NCI-H2171 (cell line): ENCODE data around the gene ADCY1.
"Not testable (repeated sequence)": the region's sequence is repeated elsewhere in the genome, so short reads cannot be mapped to it uniquely, and the experiment has no call there.

Experiments used
- DNase-seq: peaks from one replicate; lab custom pipeline; 2025; lab: John Stamatoyannopoulos, UW

ADCY1 gene

DNA sequence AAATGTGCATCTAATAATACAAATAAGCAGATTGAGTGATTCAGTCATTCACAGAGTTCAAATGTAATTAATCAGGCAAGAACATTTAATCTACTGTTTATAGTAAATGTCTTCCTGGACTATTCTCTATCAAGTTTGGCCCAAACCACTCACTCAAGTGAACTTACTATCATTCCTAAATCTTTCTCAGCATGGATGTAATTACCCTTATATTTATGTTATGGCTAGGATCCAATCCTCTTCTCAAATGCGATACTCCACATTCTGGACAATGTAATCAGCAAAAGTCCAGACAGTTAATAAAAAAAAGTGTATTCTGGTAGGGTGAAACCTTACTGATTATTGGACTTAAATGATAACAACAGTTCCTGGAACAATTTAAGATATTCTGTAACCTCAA is 185.3 kb downstream of the ADCY1 start:
- DNase-seq = not testable (repeated sequence)

DNA sequence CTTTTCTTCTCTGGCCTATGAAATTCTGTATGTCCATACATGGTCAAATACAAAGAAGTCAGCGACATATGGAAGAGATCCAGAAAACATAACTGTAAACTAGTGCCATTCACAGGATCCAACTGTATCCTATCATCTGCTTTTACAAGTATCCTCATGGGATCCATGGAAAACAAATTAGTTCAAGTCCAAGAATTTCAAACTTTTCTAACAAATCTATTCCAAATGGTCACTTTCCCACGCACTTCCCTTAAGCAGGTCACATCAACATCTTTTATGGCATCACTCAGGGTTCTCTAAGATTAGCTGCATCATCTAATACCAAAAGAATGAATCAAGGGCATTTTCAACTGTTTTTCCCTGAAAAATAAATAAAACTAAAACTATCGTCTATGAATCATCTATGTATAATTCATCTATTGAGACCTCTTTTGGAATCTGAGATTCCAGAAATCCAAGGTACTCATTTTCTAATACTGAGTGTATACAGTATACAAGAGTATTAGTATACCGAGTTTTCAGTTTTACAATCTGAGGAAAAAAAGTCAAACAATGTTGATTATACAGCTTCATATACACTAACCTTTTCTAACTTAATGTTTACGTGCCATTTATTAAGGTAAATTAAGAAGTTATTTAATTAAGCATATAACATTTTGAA is 187.5 kb downstream of the ADCY1 start:
- not testable (repeated sequence) for DNase-seq

DNA sequence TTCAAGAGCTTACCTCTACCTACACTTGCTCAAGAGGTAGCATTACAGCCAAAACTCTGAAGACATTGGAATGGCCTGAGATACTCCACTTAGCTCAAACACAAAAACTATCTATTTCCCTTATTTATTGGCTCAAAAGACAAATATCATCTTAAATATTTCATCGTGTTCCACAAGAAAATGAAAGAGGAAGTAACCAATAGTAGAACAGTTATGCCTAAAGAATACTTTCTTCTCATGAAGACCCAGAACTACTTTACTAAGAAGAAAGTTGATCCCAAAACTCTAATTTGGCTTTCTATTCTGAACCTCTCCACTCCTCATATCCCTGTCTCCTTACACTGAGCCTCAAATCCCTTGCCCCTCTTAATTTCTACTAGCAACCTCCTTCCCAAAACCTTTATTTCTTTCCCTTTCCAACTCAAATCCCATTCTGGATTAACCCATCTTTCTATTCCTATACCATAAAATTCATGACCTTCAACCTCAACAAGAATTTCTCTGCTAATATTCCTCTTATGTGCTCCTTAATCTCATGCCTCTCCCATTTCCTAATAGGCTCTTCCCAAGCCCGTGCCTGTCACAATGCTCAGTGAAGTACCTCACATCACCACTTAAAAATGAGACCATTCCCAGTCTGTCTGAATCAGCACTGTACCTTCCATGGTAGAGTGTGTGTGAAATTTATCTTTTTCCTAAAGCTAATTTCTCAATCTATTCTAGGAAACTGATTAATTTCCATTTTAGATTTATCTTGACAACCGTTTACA is 188.2 kb downstream of the ADCY1 start:
- not testable (repeated sequence) for DNase-seq

DNA sequence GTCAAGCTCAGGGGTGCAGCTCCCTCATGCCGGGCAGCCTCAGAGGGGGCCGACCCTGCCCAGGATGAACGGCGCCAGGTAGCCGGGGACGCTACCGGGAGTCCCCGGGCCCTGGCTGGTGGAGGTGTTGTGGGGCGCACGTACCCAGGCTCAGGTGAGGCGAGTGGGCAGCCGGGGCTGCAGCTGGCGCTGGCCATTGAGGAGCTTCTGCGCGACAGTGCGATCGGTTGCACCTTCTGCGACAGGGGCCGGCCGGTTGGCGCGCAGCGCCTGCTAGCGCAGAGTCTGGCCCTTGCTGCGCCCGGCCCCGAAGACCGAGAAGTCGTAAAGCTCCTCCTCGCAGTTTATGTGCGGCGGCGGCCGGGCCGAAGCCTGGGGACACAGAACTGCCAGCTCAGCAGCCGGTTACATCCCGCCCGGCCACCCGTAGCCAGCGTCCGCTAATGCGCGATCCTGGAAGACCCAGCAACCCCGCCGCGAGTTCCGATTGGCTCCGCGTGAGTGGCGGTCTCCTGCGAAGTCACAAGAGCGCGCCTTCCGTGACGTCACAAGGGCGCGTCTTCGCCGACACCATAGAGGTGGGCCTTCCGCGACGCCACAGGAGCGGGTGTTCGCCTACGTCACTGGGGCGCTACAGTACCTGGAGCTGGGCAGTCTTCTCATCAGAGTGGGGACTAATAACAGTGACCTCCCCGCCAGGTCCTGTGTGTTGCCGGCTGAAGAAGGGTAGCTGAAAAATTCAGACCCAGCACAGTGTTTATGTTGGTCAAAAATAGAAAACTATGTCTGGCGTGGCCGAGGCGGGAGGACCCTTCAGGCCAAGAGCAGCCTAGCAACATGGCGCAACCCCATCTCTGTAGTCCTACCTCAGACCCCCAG is 194.6 kb downstream of the ADCY1 start:
- peak; percentile 95 for DNase-seq

DNA sequence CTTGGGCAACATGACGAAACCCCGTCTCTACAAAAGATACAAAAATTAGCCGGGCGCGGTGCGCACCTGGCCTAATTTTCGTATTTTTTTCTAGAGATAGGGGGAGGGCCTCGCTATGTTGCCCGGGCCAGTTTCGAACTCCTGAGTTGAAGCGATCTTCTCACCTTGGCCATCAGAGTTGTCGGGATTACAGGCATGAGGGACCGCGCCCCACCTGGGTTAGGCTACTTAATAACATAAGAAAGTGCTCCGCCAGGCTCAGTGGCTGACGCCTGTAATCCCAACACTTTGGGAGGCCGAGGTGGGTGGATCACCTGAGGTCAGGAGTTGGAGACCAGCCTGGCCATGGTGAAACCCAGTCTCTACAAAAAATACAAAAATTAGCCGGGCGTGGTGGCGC is 195.5 kb downstream of the ADCY1 start:
- DNase-seq = not testable (repeated sequence)
